AG09309 (cell line): ENCODE results near the gene PCCA.
A peak's percentile ranks its signal among the peaks of the same experiment; 100 is the strongest.
"Not testable (repeated sequence)": the region's sequence is repeated elsewhere in the genome, so short reads cannot be mapped to it uniquely, and the experiment has no call there.

Experiments
- DNase-seq: peaks from one replicate; pipeline ENCODE4 v3.0.0-alpha.2; 2010; ENCODE audit warnings: low read depth
- H3K4me3 ChIP-seq: 2 replicates; pipeline ENCODE4 v1.5.1; 2011; ENCODE audit warnings: mild to moderate bottlenecking, low read depth, low read length, moderate library complexity; ENCODE audit not compliant: control insufficient read depth
- CTCF ChIP-seq: IDR thresholded peaks from 2 replicates; pipeline ENCODE4 v1.5.1; 2011; ENCODE audit warnings: mild to moderate bottlenecking, low read depth, low read length, inconsistent platforms; ENCODE audit not compliant: insufficient read depth, control insufficient read depth; ENCODE audit errors: missing control alignments

The PCCA gene

GRCh38 chr13:100059827-100060226 lies 29.1 kb upstream of the PCCA start:
- no peak for TF ChIP-seq CTCF
- H3K4me3 ChIP-seq, result no peak overlapping the region
- DNase-seq, result no peak

GRCh38 chr13:100063333-100063732 lies 25.6 kb upstream of the PCCA start:
- no peak for TF ChIP-seq CTCF
- no peak for DNase-seq

GRCh38 chr13:100063906-100064305 lies 25.0 kb upstream of the PCCA start:
- TF ChIP-seq CTCF, result no peak
- H3K4me3 ChIP-seq, result no peak overlapping the region
- no peak for DNase-seq

More at GRCh38 chr13:100063333-100063732, 25.6 kb upstream of the PCCA start:
- no peak overlapping the region for H3K4me3 ChIP-seq

GRCh38 chr13:100068133-100068931 lies 20.6 kb upstream of the PCCA start:
- H3K4me3 ChIP-seq, result no peak overlapping the region
- no peak for DNase-seq
- no peak for TF ChIP-seq CTCF

- H3K4me3 ChIP-seq, result no peak overlapping the region
- TF ChIP-seq CTCF, result no peak
- peak; percentile 32 for DNase-seq
Measured at GRCh38 chr13:100069278-100069677, 19.6 kb upstream of the PCCA start.

- H3K4me3 ChIP-seq, result no peak overlapping the region
- TF ChIP-seq CTCF, result no peak
- DNase-seq, result no peak
Measured at GRCh38 chr13:100075700-100076587, 12.9 kb upstream of the PCCA start.

GRCh38 chr13:100079003-100079402 lies 9.9 kb upstream of the PCCA start:
- DNase-seq, result not testable (repeated sequence)

GRCh38 chr13:100083401-100083800 lies 5.5 kb upstream of the PCCA start:
- not testable (repeated sequence) for H3K4me3 ChIP-seq, DNase-seq

More at GRCh38 chr13:100079003-100079402, 9.9 kb upstream of the PCCA start:
- not testable (repeated sequence) for H3K4me3 ChIP-seq
